ENCODE data around the gene CCND2. TPM values are rescaled to one million over a fixed set of nuclear protein-coding genes. Genes with fewer than 3 reads are reported as not detected.
"Not testable (repeated sequence)": the region's sequence is repeated elsewhere in the genome, so short reads cannot be mapped to it uniquely, and the experiment has no call there.

The CCND2 gene
- 3.5 TPM for total RNA-seq

- no peak for DNase-seq (ENCODE audit: low spot score)
- peak; percentile 53 for ATAC-seq
Measured at GRCh38 chr12:4273652-4274395, at the start of gene CCND2. Gene CCND2, plus strand, starts transcription at chr12:4273762. Its CDS starts 279 bp downstream, at chr12:4274041.

- ATAC-seq (no peak), DNase-seq (ENCODE audit: low spot score) (peak; percentile 37)
Measured at GRCh38 chr12:4224206-4224889, 49.2 kb upstream of the CCND2 start.

- DNase-seq (ENCODE audit: low spot score): peak; percentile 8
- no peak for ATAC-seq
Measured at GRCh38 chr12:4225571-4225970, 48.0 kb upstream of the CCND2 start.

- no peak for ATAC-seq
- no peak for DNase-seq (ENCODE audit: low spot score)
Measured at GRCh38 chr12:4227046-4227445, 46.5 kb upstream of the CCND2 start.

- no peak for DNase-seq (ENCODE audit: low spot score)
- ATAC-seq: no peak
Measured at GRCh38 chr12:4228122-4228580, 45.4 kb upstream of the CCND2 start.

GRCh38 chr12:4230526-4230925 lies 43.0 kb upstream of the CCND2 start:
- ATAC-seq (no peak), DNase-seq (ENCODE audit: low spot score) (no peak)

GRCh38 chr12:4238577-4238976 lies 35.0 kb upstream of the CCND2 start:
- DNase-seq (ENCODE audit: low spot score) (no peak), ATAC-seq (no peak)

- DNase-seq (ENCODE audit: low spot score) (no peak), ATAC-seq (no peak)
Measured at GRCh38 chr12:4239746-4240145, 33.8 kb upstream of the CCND2 start.

GRCh38 chr12:4240161-4240783 lies 33.3 kb upstream of the CCND2 start:
- DNase-seq (ENCODE audit: low spot score) (no peak), ATAC-seq (no peak)

GRCh38 chr12:4240981-4241380 lies 32.6 kb upstream of the CCND2 start:
- no peak for DNase-seq (ENCODE audit: low spot score)
- no peak for ATAC-seq

- ATAC-seq (no peak), DNase-seq (ENCODE audit: low spot score) (no peak)
Measured at GRCh38 chr12:4241592-4241991, 32.0 kb upstream of the CCND2 start.

- DNase-seq (ENCODE audit: low spot score): no peak
Measured at GRCh38 chr12:4242595-4242994, 31.0 kb upstream of the CCND2 start.

GRCh38 chr12:4243091-4243490 lies 30.5 kb upstream of the CCND2 start:
- ATAC-seq: no peak

More at GRCh38 chr12:4242595-4242994, 31.0 kb upstream of the CCND2 start:
- ATAC-seq: no peak

GRCh38 chr12:4243491-4244100 lies 30.0 kb upstream of the CCND2 start:
- not testable (repeated sequence) for DNase-seq (ENCODE audit: low spot score); ATAC-seq

More at GRCh38 chr12:4243091-4243490, 30.5 kb upstream of the CCND2 start:
- DNase-seq (ENCODE audit: low spot score): no peak

- no peak for ATAC-seq
- no peak for DNase-seq (ENCODE audit: low spot score)
Measured at GRCh38 chr12:4244868-4245267, 28.7 kb upstream of the CCND2 start.

GRCh38 chr12:4245446-4245845 lies 28.1 kb upstream of the CCND2 start:
- ATAC-seq (no peak), DNase-seq (ENCODE audit: low spot score) (no peak)

GRCh38 chr12:4246116-4246515 lies 27.4 kb upstream of the CCND2 start:
- ATAC-seq (no peak), DNase-seq (ENCODE audit: low spot score) (no peak)

- ATAC-seq: no peak
- DNase-seq (ENCODE audit: low spot score): no peak
Measured at GRCh38 chr12:4250691-4251090, 22.9 kb upstream of the CCND2 start.

- ATAC-seq: no peak
- no peak for DNase-seq (ENCODE audit: low spot score)
Measured at GRCh38 chr12:4251216-4251891, 22.2 kb upstream of the CCND2 start.

GRCh38 chr12:4251967-4252366 lies 21.6 kb upstream of the CCND2 start:
- DNase-seq (ENCODE audit: low spot score): no peak
- ATAC-seq: no peak

GRCh38 chr12:4252601-4253000 lies 21.0 kb upstream of the CCND2 start:
- ATAC-seq (no peak), DNase-seq (ENCODE audit: low spot score) (no peak)
